B cell (primary cell): ENCODE data around the gene MPDU1.

Source experiments
- CTCF ChIP-seq: fragments of 200-600 bp; IDR thresholded peaks from one replicate; pipeline ENCODE4 v1.8.0; 2022; ENCODE audit warnings: antibody characterized with exemption, mild to moderate bottlenecking
- EZH2 ChIP-seq: IDR thresholded peaks from 2 replicates; pipeline ENCODE4 v1.6.1; 2012; ENCODE audit warnings: borderline replicate concordance, low read depth, mild to moderate bottlenecking, moderate library complexity, low read length; ENCODE audit not compliant: insufficient read depth, poor library complexity, severe bottlenecking

- TF ChIP-seq CTCF: no peak
- TF ChIP-seq EZH2: no peak
Observed at GRCh38 chr17:7560172-7561027, 23.3 kb upstream of the MPDU1 start.
